Ecto neural progenitor cell (in vitro differentiated cells): ENCODE results near the gene SMIM5.

Experiments used
- DNase-seq: peaks from one replicate; pipeline ENCODE4 v3.0.0-alpha.2; 2018; ENCODE audit warnings: low spot score

Gene SMIM5

GRCh38 chr17:75667825-75668224, 34.6 kb downstream of the SMIM5 start:
- DNase-seq = no peak

- no peak for DNase-seq
These were observed 35.3 kb downstream of the SMIM5 start for GRCh38 chr17:75668489-75668888.

GRCh38 chr17:75670868-75671267, 37.6 kb downstream of the SMIM5 start:
- no peak for DNase-seq

GRCh38 chr17:75672011-75672410, 38.8 kb downstream of the SMIM5 start:
- no peak for DNase-seq

- DNase-seq = no peak
These were observed 40.3 kb downstream of the SMIM5 start for GRCh38 chr17:75673487-75673886.

GRCh38 chr17:75676461-75676860, 43.2 kb downstream of the SMIM5 start:
- DNase-seq = no peak

- DNase-seq = no peak
These were observed 46.5 kb downstream of the SMIM5 start for GRCh38 chr17:75679706-75680211.

- DNase-seq = no peak
These were observed 47.2 kb downstream of the SMIM5 start for GRCh38 chr17:75680431-75680830.

- DNase-seq = no peak
These were observed 48.1 kb downstream of the SMIM5 start for GRCh38 chr17:75681289-75681688.

- DNase-seq = no peak
These were observed 50.3 kb downstream of the SMIM5 start for GRCh38 chr17:75683583-75683982.

GRCh38 chr17:75684249-75684648, 51.0 kb downstream of the SMIM5 start:
- DNase-seq = no peak

- DNase-seq = no peak
These were observed 51.7 kb downstream of the SMIM5 start for GRCh38 chr17:75684924-75685323.

- DNase-seq = no peak
These were observed 52.3 kb downstream of the SMIM5 start for GRCh38 chr17:75685499-75685898.

- DNase-seq = peak; percentile 50
These were observed 55.1 kb downstream of the SMIM5 start for GRCh38 chr17:75688209-75688825.

- DNase-seq = no peak
These were observed 56.2 kb downstream of the SMIM5 start for GRCh38 chr17:75689441-75689873.
